Cardiac muscle cell (in vitro differentiated cells and primary cell): ENCODE measurements around the gene CDRT4. TPM values are rescaled to one million over a fixed set of nuclear protein-coding genes. Genes with fewer than 3 reads are reported as not detected.

Experiments
- DNase-seq, 2 donors: peaks; one replicate each; pipeline versions ENCODE4 v3.0.0 to v3.0.0-alpha.2; 2010 to 2017; ENCODE audit warnings: low read depth in 1 of 2, low spot score in 1 of 2
- H3K27ac ChIP-seq: fragments of 200-600 bp; sonication (generic); 2 replicates; pipeline ENCODE4 v1.5.1; 2016
- H3K27me3 ChIP-seq: fragments of 200-600 bp; sonication (generic); 2 replicates; pipeline ENCODE4 v1.6.0; 2016; ENCODE audit warnings: control low read depth
- H3K36me3 ChIP-seq: fragments of 200-600 bp; sonication (generic); 2 replicates; pipeline ENCODE4 v1.5.1; 2016; ENCODE audit warnings: control low read depth
- H3K4me1 ChIP-seq: fragments of 200-600 bp; sonication (generic); 2 replicates; pipeline ENCODE4 v1.8.1; 2017; ENCODE audit warnings: low read depth, mild to moderate bottlenecking, mixed run types
- H3K4me3 ChIP-seq: fragments of 200-600 bp; sonication (generic); 2 replicates; pipeline ENCODE4 v1.5.1; 2016; ENCODE audit warnings: mild to moderate bottlenecking
- H3K9me3 ChIP-seq: fragments of 200-600 bp; sonication (generic); 2 replicates; pipeline ENCODE4 v1.5.1; 2017; ENCODE audit warnings: low read depth, mild to moderate bottlenecking, control low read depth
- CTCF ChIP-seq: IDR thresholded peaks from 2 replicates; pipeline ENCODE4 v1.5.1; 2012; ENCODE audit warnings: low read depth, mild to moderate bottlenecking, low read length
- polyA plus RNA-seq: library from polyadenylated mRNA; unstranded; fragments of >200 nt; fragmentation: Nextera tagmentation; extraction: Ambion mirVana; gene quantifications from 2 replicates; pipeline ENCODE4 v1.2.1, GENCODE V29; 2016
- total RNA-seq: library from RNA; depleted of rRNA; stranded (reverse); fragments of >200 nt; gene quantifications from 2 replicates; pipeline ENCODE4 v1.2.3, GENCODE V29; 2016

The CDRT4 gene
- total and polyA plus RNA-seq, 2 experiments from 2014 or later = 6.0 to 14.4 TPM

GRCh38 chr17:15456972-15457722 is 10.3 kb downstream of the CDRT4 start:
- peak; percentile 58 for TF ChIP-seq CTCF
- Histone ChIP-seq H3K9me3 (no peaks in the 10 kb centered on the region), H3K4me1 (no peaks in the 10 kb centered on the region), H3K36me3 (no peaks in the 10 kb centered on the region), H3K4me3 (no peak overlapping the region), H3K27me3 (no peaks in the 10 kb centered on the region), H3K27ac (no peak overlapping the region)
- peak in 1 of 2 donors; percentile 87 for DNase-seq

- Histone ChIP-seq H3K9me3 (no peaks in the 10 kb centered on the region), H3K36me3 (no peaks in the 10 kb centered on the region), H3K27ac (no peak overlapping the region), H3K4me3 (no peak overlapping the region), H3K4me1 (no peaks in the 10 kb centered on the region), H3K27me3 (no peaks in the 10 kb centered on the region)
- DNase-seq = no peak
- TF ChIP-seq CTCF = no peak
These were observed 10.9 kb downstream of the CDRT4 start for GRCh38 chr17:15456496-15456895.

- H3K9me3 ChIP-seq = no peaks in the 10 kb centered on the region
- TF ChIP-seq CTCF = no peak
- no peak overlapping the region for H3K4me3 ChIP-seq
- no peak for DNase-seq
- no peaks in the 10 kb centered on the region for H3K27me3 ChIP-seq
- H3K4me1 ChIP-seq = no peaks in the 10 kb centered on the region
- H3K36me3 ChIP-seq = no peaks in the 10 kb centered on the region
- no peak overlapping the region for H3K27ac ChIP-seq
These were observed 13.1 kb downstream of the CDRT4 start for GRCh38 chr17:15454346-15454745.

- Histone ChIP-seq H3K27me3 (no peaks in the 10 kb centered on the region), H3K27ac (no peak overlapping the region), H3K36me3 (no peaks in the 10 kb centered on the region), H3K9me3 (no peaks in the 10 kb centered on the region), H3K4me1 (no peaks in the 10 kb centered on the region), H3K4me3 (no peak overlapping the region)
- no peak for DNase-seq
- no peak for TF ChIP-seq CTCF
These were observed 13.6 kb downstream of the CDRT4 start for GRCh38 chr17:15453782-15454181.

- Histone ChIP-seq H3K36me3 (no peaks in the 10 kb centered on the region), H3K9me3 (no peaks in the 10 kb centered on the region), H3K4me1 (no peaks in the 10 kb centered on the region), H3K4me3 (no peak overlapping the region), H3K27ac (no peak overlapping the region), H3K27me3 (no peaks in the 10 kb centered on the region)
- DNase-seq = no peak
- TF ChIP-seq CTCF = no peak
These were observed 14.2 kb downstream of the CDRT4 start for GRCh38 chr17:15453246-15453645.

- no peak overlapping the region for H3K4me3 ChIP-seq
These were observed 14.7 kb downstream of the CDRT4 start for GRCh38 chr17:15452746-15453145.

More at GRCh38 chr17:15452746-15453145, 14.7 kb downstream of the CDRT4 start:
- peak in 1 of 2 donors; percentile 55 for DNase-seq
- TF ChIP-seq CTCF = no peak
- H3K4me1 ChIP-seq = no peaks in the 10 kb centered on the region
- no peaks in the 10 kb centered on the region for H3K9me3 ChIP-seq
- H3K36me3 ChIP-seq = no peaks in the 10 kb centered on the region
- no peaks in the 10 kb centered on the region for H3K27me3 ChIP-seq
- H3K27ac ChIP-seq = no peak overlapping the region
